Stimulated activated CD8-positive, alpha-beta memory T cell treated with anti-CD3 and anti-CD28 coated beads, Interleukin-4, amount 100 ng/mL, for 4 hours (primary cell): Measurements from ENCODE around the gene BHMT2.

Experiments
- DNase-seq, 2 donors: peaks; one replicate each; pipeline ENCODE4 v3.0.0-alpha.2; 2020; ENCODE audit warnings: low read depth in 2 of 2, low spot score in 1 of 2

Gene BHMT2

GRCh38 chr5:79112703-79113058, 43.1 kb downstream of the BHMT2 start:
- DNase-seq = no peak

GRCh38 chr5:79119486-79119885, 49.9 kb downstream of the BHMT2 start:
- no peak for DNase-seq

GRCh38 chr5:79120221-79120620, 50.7 kb downstream of the BHMT2 start:
- no peak for DNase-seq

- no peak for DNase-seq
Measured at GRCh38 chr5:79122973-79123372, 53.4 kb downstream of the BHMT2 start.

- no peak for DNase-seq
Measured at GRCh38 chr5:79124607-79125006, 55.0 kb downstream of the BHMT2 start.

GRCh38 chr5:79130781-79131180, 61.2 kb downstream of the BHMT2 start:
- DNase-seq = no peak

- no peak for DNase-seq
Measured at GRCh38 chr5:79133121-79133656, 63.6 kb downstream of the BHMT2 start.

GRCh38 chr5:79133657-79134451, 64.3 kb downstream of the BHMT2 start:
- peak; percentile 32 to 35 for DNase-seq

- DNase-seq = no peak
Measured at GRCh38 chr5:79135790-79136553, 66.4 kb downstream of the BHMT2 start.

GRCh38 chr5:79136618-79137017, 67.1 kb downstream of the BHMT2 start:
- DNase-seq = no peak
